COLO668 (cell line): ENCODE measurements around the gene SF3A2.

Source experiments
- DNase-seq: peaks from one replicate; lab custom pipeline; 2025; ENCODE audit not compliant: unreplicated experiment; lab: John Stamatoyannopoulos, UW

The SF3A2 gene

GRCh38 chr19:2252055-2252796, 15.6 kb downstream of the SF3A2 start:
- no peak for DNase-seq

- no peak for DNase-seq
Observed at GRCh38 chr19:2252797-2253105, 16.1 kb downstream of the SF3A2 start.

DNA sequence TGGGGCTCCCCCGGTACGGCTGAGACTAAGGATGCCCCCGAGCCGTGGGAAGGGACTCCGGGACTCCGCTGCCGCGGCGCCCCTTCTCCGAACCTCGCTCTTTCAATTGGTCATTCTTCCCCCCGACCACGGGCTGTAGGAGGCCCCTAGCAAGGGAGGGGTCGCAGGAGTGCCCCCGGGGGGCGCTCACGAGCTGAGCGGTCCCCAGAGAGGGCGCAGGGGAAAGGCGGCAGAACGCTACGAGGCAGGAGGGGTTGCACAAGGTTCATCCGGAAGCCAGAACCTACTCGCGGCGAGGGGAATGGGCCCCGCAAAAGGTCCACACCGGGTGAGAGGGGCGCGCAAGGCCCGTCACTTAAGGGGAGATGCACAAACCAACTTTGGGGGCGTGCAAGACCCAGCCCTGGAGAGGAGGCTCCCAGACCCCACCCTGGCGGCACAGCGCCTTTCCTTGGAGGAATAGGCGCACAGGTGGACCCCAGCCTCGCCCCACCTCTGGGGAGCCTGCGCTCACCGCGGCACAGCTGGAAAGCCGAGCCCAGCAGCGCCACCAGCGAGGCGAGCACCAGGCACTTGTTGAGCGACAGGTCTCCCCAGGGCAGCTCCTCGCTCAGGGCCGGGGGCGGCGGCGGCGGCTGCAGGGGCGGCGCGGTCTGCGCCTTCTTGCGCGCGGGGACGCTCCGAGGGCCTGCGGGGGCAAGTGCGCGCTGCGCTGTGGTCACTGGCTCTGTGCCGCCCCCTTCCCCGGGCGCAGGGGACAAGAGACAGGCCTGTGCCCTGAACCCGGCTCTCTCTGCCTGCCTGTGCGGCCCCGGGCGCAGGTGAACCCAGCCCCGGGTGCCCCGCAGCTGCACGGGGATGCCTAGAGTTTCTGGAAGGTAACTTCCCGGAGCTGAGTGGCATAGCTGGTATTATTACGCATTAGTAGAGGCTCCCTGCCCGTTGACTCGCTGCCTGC, 16.8 kb downstream of the SF3A2 start:
- no peak for DNase-seq

- no peak for DNase-seq
Observed at GRCh38 chr19:2254064-2254872, 17.6 kb downstream of the SF3A2 start.

- peak; percentile 52 for DNase-seq
Observed at GRCh38 chr19:2255112-2255845, 18.7 kb downstream of the SF3A2 start.

- peak; percentile 89 for DNase-seq
Observed at GRCh38 chr19:2255982-2256685, 19.5 kb downstream of the SF3A2 start, which contains the start of gene JSRP1. TSS of gene JSRP1 (minus strand) at chr19:2256417. CDS start at chr19:2255314, 1,103 bp downstream.

GRCh38 chr19:2259336-2259735, 22.7 kb downstream of the SF3A2 start:
- peak; percentile 54 for DNase-seq

- DNase-seq = peak; percentile 19
Observed at GRCh38 chr19:2260341-2260805, 23.7 kb downstream of the SF3A2 start.

DNA sequence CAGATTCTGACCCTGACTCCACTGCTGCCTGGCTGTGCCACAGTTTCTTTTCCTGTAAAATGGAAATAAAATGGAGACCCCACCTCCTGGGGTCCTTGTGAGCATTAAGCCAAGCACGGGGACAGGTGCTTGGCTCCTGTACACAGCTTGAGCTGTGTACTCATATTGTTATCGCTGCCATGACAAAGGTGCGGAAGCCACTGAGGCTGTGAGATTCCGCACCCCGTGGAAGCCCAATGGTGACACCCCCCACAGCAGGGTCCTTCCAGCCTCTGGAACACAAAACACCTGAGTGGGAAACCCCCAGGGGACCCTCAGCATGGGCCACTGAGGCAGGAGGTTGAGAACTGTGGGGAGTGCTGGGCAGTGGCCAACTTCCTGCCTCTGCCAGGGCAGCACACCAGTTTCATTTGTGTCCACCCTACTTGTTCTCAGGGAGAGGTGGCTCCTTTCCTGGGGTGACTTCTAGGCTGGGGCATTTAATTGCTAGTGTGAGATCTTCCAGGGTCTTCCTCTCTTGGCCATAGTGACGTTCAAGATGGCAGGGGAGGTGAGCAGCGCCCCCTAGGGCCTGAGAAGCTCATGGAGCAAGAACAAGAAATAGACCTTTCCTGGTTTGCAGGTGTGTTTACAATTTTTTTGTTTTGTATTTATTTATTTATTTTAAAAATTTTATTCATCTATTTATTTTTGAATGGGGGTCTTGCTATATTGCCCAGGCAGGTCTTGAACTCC, 25.0 kb downstream of the SF3A2 start:
- DNase-seq = peak; percentile 45

DNA sequence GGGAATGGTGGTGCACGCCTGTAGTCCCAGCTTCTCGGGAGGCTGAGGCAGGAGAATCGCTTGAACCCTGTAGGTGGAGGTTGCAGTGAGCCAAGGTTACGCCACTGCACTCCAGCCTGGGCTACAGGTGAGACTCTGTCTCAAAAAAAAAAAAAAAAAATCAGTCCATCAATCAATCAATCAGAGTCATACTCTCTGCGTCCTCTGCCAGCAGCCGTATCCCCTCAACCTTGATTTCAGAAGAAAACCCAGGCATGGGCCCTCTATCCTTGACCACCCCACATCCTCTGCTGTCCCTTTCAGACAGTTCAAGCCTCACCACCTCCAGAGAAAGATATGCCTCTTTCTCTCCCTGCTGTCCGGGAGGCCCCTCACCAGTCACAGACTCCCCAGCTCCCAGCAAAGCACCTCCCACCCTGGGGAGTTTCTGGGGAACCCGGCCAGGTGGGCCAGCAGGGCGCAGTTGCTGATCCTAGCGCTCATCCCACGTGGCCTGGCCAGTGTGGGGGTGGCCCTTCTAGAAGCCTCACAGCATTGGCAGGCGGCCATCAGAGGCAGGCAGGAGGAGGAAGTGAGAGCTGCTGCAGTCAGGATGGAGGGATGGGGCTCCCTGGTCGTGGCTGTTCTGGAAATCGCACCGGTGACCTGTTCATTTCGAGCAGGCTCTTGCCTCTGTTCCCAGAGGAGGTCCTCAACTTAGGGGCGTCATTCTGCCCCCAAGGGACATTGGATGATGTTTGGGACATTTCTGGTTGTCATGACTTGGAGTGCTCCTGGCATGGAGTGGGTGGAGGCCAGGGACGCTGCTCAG, 29.8 kb downstream of the SF3A2 start:
- DNase-seq = peak; percentile 70

- DNase-seq = no peak
Observed at GRCh38 chr19:2268480-2268830, 31.8 kb downstream of the SF3A2 start.

GRCh38 chr19:2268861-2269243, 32.2 kb downstream of the SF3A2 start:
- DNase-seq = no peak

GRCh38 chr19:2269244-2270156, 32.9 kb downstream of the SF3A2 start:
- DNase-seq = peak; percentile 96

DNA sequence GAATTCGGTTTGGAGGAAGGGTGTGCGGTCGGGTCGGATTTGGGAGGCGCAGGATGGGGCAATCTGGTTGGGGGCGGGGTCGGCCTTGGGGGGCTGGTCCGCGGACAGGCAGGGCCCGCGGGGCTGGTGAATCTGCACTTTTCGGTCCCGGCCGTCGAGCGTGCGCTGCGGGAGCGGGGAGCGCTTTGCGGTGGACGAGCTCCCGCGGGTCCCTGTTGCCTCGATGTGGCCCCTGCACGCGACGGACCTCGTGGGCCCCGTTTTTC, 33.5 kb downstream of the SF3A2 start:
- no peak for DNase-seq

DNA sequence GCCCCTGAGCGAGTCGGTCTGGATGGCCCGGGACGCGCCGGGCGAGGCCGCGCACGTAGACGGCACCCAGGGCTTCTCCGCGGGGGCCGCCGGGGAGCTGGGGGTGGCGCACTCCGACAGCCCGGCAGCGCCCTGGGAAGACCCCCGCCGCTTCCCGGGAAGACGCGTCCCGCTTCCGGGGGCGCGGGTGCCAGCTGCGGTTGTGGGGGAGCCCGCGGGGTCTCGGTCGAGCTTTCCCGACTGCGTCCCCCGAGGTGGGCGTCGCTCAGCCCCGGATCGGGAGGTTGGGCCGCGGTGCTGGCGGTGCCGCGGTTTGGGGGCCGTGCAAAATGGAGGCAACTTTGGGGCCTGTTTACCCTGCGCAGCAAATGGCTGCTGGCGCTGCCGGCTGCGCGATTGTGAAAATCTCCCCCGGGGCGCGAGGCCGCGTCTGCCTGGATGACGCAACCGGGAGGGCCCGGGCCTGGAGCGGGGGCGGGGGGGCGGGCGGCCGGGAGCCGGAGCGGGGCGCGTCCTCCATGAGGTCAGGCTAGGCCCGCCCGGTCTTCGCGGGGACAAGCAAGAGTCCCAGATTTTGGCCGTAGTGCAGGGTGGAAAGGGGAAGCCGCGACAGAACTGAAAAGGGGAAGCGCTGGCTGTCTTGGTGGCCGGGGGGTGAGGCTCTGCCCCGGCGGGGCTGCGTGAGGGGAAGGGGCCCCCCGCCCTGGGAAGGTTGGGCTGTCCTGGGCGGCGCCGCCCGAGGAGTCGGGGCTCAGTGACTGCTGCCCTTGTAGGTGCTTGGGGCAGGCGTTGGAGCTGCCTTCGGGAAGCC, 34.0 kb downstream of the SF3A2 start:
- peak; percentile 83 for DNase-seq

GRCh38 chr19:2271234-2272103, 34.8 kb downstream of the SF3A2 start:
- DNase-seq = peak; percentile 54
